HG03439 (cell line): ENCODE measurements around the gene BCAS1.
"Not testable (repeated sequence)": the region's sequence is repeated elsewhere in the genome, so short reads cannot be mapped to it uniquely, and the experiment has no call there.

ENCODE experiments used
- ATAC-seq: cut with Tn5 transposase; IDR thresholded peaks from one replicate; pipeline ENCODE4 v1.9.1; 2021; ENCODE audit warnings: mild to moderate bottlenecking, moderate library complexity; ENCODE audit not compliant: unreplicated experiment

BCAS1 gene

DNA sequence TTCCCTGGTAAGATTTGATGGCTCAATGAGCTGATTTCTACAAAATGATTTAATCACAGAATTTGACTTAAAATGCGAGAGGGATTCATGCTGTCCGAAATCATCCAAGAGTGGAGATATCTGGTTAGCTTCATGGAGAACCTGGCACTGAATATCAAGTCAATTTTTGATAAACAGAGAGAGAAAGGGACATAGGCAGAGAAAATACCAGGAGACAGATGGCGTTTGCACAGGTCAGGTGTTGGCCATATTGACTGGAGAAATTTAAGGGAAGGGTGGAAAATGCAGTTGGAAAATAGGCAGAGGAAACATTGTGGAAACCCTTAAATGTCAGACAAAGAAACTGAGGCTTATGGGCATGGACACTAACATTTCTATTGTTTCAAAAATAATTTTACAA lies 47.0 kb downstream of the BCAS1 start:
- no peak for ATAC-seq

- no peak for ATAC-seq
Observed at GRCh38 chr20:54021446-54022235, 48.8 kb downstream of the BCAS1 start.

DNA sequence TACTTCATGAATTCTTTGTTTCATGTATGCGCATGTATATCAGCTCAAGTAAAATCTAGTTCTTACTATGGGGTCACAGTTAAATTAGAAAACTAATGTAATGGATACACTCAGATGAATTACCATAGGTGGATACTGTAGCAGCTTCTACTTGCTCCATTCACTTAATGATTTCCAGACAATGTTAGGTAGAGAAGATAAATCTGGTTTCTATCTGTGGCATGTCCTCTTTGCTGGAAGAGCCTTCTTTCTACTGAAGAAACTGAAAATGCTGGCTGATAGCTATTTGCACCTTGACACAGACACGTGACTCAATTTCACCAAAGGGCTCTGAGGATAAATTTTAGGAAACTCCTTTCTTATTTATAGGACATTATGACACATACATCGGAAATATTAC lies 49.5 kb downstream of the BCAS1 start:
- no peak for ATAC-seq

- ATAC-seq, result no peak
Observed at GRCh38 chr20:54020348-54020747, 50.0 kb downstream of the BCAS1 start.

DNA sequence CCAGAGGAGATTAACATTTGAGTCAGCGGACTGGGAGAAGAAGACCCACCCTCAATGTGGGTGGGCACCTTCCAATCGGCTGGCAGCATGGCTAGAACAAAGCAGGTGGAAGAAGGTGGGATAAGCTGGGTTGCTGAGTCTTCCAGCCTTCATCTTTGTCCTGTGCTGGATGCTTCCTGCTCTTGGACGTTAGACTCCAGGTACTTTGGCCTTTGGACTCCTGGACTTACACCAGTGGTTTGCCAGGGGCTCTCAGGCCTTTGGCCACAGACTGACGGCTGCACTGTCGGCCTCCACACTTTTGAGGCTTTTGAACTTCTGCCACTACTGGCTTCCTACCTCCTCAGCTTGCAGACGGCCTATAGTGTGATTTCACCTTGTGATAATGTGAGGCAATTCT lies 50.8 kb downstream of the BCAS1 start:
- ATAC-seq, result no peak

- ATAC-seq, result no peak
Observed at GRCh38 chr20:54019127-54019526, 51.3 kb downstream of the BCAS1 start.

DNA sequence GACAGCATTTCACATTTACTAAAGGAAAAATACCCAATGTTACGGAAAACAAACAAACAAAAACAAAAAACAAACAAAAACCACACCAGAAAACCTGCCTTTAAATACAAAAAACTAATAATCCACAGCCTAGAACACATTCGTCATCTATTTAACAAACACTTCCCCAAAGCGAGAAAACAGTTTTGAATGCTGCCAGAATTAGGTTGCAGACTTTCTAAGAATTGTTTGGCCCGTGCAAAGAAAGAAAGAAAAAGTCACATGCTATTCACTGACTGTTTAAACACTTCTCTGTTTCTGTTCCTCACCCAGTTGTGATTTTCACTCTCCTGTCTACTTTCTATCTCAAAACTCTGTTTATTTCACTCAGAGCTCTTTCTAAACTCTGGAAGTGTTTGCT lies 52.5 kb downstream of the BCAS1 start:
- peak; percentile 88 for ATAC-seq

DNA sequence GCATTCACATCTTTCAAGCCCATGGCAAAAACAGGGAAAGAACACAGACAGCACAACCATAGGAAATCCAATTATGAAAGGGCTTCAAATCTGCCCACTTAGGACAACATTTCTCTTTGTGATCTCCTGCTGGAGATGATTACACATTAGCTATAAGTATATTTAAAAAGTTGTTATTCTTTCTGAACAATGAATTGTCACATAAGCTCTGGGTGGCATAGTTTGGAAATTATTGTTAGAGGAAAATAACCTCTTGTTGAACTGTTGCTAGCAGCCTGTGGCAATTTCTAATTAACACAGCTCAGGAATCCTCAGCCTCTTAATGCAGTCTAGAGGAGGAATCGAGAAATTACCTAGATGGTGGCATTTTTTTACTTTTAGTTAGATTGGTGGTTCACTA lies 54.9 kb downstream of the BCAS1 start:
- no peak for ATAC-seq

GRCh38 chr20:54014293-54014926 lies 56.0 kb downstream of the BCAS1 start:
- ATAC-seq, result no peak

DNA sequence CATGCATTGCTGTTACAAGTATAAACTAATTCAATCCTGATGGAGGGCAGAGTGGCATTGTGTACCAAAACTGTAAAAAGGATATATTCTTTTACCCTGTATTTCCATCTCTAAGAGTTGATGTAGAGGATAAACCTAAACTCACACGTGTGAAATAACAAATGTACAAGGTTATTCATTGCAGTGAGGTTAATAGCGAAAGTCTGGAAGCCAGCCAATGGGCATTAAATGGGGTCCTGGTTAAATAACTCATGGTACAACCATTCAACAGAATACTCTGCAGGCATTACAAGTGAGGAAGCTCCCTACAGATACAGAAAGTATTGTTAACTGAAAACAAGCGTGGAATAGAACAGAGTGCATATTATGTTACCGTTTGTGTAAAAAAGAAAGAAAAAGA lies 56.9 kb downstream of the BCAS1 start:
- ATAC-seq, result no peak

DNA sequence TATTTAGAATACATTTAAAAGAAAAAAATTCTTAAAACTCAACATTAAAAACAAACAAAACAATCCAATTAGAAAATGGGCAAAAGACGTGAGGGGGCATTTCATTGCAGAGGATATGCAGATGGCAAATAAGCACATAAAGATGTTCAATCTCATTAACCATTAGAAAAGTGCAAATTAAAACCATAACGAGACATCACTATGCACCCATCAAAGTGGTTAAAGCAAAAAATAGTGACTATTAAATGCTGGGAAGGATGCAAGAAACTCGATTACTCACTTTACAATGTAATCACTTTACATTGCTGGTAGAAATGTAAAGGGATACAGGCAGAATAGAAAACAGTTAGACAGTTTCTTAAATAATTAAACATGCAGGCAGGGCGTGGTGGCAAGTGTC lies 59.0 kb downstream of the BCAS1 start:
- no peak for ATAC-seq

GRCh38 chr20:54006216-54006615 lies 64.2 kb downstream of the BCAS1 start:
- ATAC-seq, result not testable (repeated sequence)

- no peak for ATAC-seq
Observed at GRCh38 chr20:54005524-54005923, 64.9 kb downstream of the BCAS1 start.

DNA sequence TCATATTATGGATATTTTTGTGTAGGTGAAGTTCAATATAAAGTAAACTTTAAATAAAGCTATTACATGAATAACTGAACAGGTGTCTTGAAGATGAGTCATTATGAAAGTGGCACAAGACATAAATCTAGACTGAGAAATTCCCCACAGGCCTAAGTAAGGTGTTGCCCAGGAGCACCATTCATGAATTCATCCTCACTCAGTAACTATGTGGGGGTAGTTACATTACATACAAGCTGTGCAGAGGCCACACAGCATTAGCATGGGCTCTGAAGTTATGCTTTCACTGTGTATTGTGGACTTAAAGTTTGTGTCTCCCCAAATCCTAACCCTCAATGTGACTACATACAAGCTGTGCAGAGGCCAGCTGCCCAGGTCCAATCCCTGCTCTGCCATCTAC lies 65.9 kb downstream of the BCAS1 start:
- ATAC-seq, result peak; percentile 92

- no peak for ATAC-seq
Observed at GRCh38 chr20:54002741-54003140, 67.7 kb downstream of the BCAS1 start.

DNA sequence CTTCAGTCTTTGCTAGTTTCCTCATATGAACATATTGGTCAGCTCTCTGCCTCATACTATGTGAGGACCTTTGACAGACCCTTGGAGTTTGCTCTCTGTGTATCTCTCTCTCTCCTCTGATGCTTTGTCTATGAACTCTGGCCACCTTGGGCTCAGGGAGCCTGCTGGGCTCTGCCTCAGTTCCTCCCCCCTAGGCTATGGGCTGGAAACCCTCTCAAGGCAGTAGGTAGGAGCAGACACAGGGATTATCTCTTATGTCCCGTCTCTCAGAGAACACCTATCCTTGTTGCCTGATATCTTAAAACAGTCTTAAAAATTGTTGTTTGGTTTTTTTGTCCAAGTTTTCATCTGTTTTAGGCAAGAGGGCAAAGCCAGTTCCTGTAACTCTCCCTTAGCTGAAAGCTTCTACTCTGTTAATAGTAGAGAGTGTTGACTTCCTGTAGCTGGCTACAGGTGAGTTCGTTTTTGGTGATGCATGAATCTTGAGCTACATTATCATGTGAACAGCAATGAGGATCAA lies 68.3 kb downstream of the BCAS1 start:
- ATAC-seq, result no peak

GRCh38 chr20:54000914-54001313 lies 69.5 kb downstream of the BCAS1 start:
- no peak for ATAC-seq

DNA sequence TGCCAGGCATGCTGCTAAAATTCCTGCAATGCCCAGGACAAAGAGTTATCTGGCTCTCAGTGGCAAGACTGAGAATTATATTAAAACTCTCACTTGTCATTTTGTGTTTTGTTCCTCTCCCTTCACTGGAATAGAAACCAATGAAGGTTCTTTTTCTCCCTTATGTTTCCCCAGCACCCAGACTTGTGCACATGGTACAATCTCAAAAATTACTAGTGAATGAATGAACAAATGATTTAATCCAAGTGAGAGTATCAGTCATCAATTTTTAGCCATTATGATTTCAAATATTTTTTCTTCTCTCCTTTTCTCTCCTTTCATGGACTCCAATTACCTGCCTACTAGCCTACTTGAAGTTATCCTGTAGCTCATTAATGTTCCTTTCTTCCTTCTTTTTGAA lies 70.1 kb downstream of the BCAS1 start:
- ATAC-seq, result no peak

DNA sequence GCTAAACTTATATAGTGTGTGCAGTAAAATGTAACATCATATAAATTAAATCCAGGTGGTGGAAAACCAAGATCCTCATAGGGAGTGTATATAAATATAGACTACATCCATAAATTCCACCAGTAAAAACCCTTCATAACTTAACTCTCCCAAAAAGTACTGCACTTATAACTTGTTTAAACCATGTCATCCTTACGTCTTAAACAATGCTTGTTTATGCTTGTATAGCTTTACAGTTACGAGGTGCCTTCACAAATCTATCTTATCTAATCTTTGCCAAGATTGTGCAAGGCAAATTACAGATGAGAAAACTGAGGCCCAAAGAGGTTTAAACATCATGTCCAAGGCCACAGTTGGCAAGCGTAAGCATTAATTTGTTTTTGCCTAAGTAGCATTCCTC lies 71.3 kb downstream of the BCAS1 start:
- ATAC-seq, result no peak

DNA sequence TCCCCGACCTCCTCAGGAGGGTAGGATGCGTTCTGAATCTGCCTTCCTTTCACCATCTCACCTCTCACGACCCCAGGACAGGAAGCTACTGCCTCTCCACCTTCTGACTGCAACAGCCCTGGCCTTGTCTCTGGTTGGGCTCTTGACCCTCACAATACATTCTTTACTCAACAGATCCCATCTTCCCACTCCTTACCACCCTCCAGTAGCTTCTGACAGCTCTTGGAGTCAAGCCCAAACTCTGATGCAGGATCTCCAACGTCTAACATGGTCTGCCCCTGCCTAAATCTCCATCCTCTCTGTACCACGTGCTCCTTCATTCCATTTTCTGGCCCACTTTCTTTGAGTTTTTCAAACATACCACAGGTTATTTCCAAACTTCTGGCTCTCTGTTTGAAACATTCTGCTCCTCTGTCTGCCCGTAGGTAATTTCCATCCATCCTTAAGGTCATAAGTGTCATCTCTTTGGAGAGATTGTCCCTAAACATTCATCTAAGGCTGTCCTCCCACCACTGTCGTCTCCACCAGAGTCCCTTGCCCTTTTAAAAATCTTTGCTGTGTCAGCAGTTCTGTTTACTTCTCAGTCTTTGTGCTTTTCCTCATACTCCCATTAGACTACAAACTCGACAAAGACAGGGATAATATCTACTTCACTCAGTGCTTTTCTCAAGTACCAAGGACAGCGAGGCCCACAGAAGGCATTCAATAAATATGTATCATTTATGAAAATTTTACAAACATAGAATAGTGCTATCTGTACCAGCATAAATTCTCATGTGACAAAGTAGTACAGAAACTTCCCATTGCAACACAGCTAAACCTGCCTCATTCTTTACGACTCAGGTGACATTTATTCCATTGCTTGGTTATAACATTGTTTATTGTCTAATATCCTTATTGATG lies 73.6 kb downstream of the BCAS1 start:
- no peak for ATAC-seq

GRCh38 chr20:53995949-53996348 lies 74.4 kb downstream of the BCAS1 start:
- no peak for ATAC-seq
